HCT116 (cell line): Measurements from ENCODE around the gene MAGI3. TPM values are rescaled to one million over a fixed set of nuclear protein-coding genes. Genes with fewer than 3 reads are reported as not detected.
"Not testable (repeated sequence)": the region's sequence is repeated elsewhere in the genome, so short reads cannot be mapped to it uniquely, and the experiment has no call there.

Source experiments
- ATAC-seq: fragments of 200-7000 bp; cut with Tn5 transposase; 2 replicates; pipeline ENCODE4 v1.9.1; 2020; ENCODE audit warnings: mild to moderate bottlenecking, moderate library complexity
- BruUV-seq: library from RNA; stranded (reverse); fragments of 400-500 nt; replicated peaks from 2 replicates; lab custom pipeline; 2021; lab: Mats Ljungman, UMichigan
- CTCF ChIA-PET: fragments of 300-600 bp; sonication (Branson Sonifier 250); formaldehyde crosslinking; loops from one replicate; lab custom pipeline; 2021; ENCODE audit warnings: antibody characterized with exemption; lab: Charles Lee
- POLR2A ChIA-PET: fragments of 300-600, 350-600 bp; sonication (Branson Sonifier 250); formaldehyde crosslinking; loops from one replicate; lab custom pipeline; 2021; ENCODE audit warnings: antibody characterized with exemption; lab: Charles Lee
- RAD21 ChIA-PET, 2 experiments: fragments of 300-600 bp; sonication (Branson Sonifier 250); formaldehyde crosslinking; loops; one replicate each; lab custom pipeline; 2023; ENCODE audit warnings: low total read pairs in 2 of 2; ENCODE audit not compliant: uncharacterized antibody in 2 of 2, unreplicated experiment in 2 of 2, low non-redundant PET in 1 of 2; lab: Charles Lee
- DNase-seq: peaks from one replicate; pipeline ENCODE4 v3.0.0-alpha.2; 2010; ENCODE audit warnings: low read depth, low spot score
- H2AFZ ChIP-seq: fragments of 200-600 bp; shearing (Covaris generic), sonication (generic); 2 replicates; pipeline ENCODE4 v1.6.1; 2017; ENCODE audit warnings: low read depth, mixed run types, mixed read lengths, antibody characterized with exemption, low read length; ENCODE audit not compliant: poor library complexity, severe bottlenecking
- H3K27ac ChIP-seq: 2 replicates; pipeline ENCODE4 v1.5.1; 2012; ENCODE audit warnings: low read depth, low read length
- H3K27me3 ChIP-seq: fragments of 200-600 bp; sonication (generic); 2 replicates; pipeline ENCODE4 v1.6.1; 2016; ENCODE audit warnings: mixed run types, low read length, mixed read lengths; ENCODE audit not compliant: insufficient read depth
- H3K36me3 ChIP-seq, 2 experiments: fragments of 200-500 bp in 1 of 2; fragments of 200-600 bp in 1 of 2; sonication (Bioruptor generic) in 1 of 2; sonication (generic) in 1 of 2; 2 replicates each; pipeline versions ENCODE4 v1.5.1 to v1.6.1; 2014 to 2016; ENCODE audit warnings: low read length in 2 of 2, inconsistent platforms in 1 of 2, mixed read lengths in 1 of 2, mixed run types in 1 of 2; ENCODE audit not compliant: insufficient read depth in 2 of 2, control insufficient read depth in 1 of 2
- H3K4me1 ChIP-seq, 2 experiments: fragments of 200-600 bp in 1 of 2; sonication (generic) in 1 of 2; 2 replicates each; pipeline versions ENCODE4 v1.5.1 to v1.6.1; 2012 to 2017; ENCODE audit warnings: low read length in 2 of 2, inconsistent platforms in 1 of 2, mild to moderate bottlenecking in 1 of 2, mixed read lengths in 1 of 2, mixed run types in 1 of 2, moderate library complexity in 1 of 2; ENCODE audit not compliant: insufficient read depth in 2 of 2, control insufficient read depth in 1 of 2
- H3K4me2 ChIP-seq: fragments of 200-600 bp; sonication (generic); 2 replicates; pipeline ENCODE4 v1.6.1; 2017; ENCODE audit warnings: mixed run types, low read length, mixed read lengths
- H3K4me3 ChIP-seq, 2 experiments: fragments of 200-600 bp in 1 of 2; sonication (generic) in 1 of 2; replicated peaks in 1 of 2; 2 replicates each; pipeline ENCODE4 v1.5.1; 2011 to 2016; ENCODE audit warnings: low read length in 2 of 2, control low read depth in 1 of 2, low read depth in 1 of 2, mild to moderate bottlenecking in 1 of 2, mixed read lengths in 1 of 2, mixed run types in 1 of 2
- H3K79me2 ChIP-seq: fragments of 200-600 bp; sonication (generic); 2 replicates; pipeline ENCODE4 v1.6.1; 2017; ENCODE audit warnings: mild to moderate bottlenecking, mixed run types, low read length, moderate library complexity, mixed read lengths; ENCODE audit not compliant: insufficient read depth
- H3K9ac ChIP-seq: fragments of 200-600 bp; sonication (generic); 2 replicates; pipeline ENCODE4 v1.6.1; 2016; ENCODE audit warnings: low read length, mixed read lengths
- H3K9me2 ChIP-seq: fragments of 200-600 bp; sonication (generic), shearing (Covaris generic); 2 replicates; pipeline ENCODE4 v1.6.1; 2017; ENCODE audit warnings: mixed run types, mild to moderate bottlenecking, moderate library complexity; ENCODE audit not compliant: insufficient read depth
- H3K9me3 ChIP-seq, 2 experiments: fragments of 200-500 bp in 1 of 2; fragments of 200-600 bp in 1 of 2; sonication (Bioruptor generic) in 1 of 2; sonication (generic) in 1 of 2; 2 replicates each; pipeline ENCODE4 v1.6.1; 2014 to 2017; ENCODE audit warnings: low read length in 2 of 2, mixed read lengths in 2 of 2, inconsistent platforms in 1 of 2, low read depth in 1 of 2, mild to moderate bottlenecking in 1 of 2, mixed run types in 1 of 2, moderate library complexity in 1 of 2; ENCODE audit not compliant: control insufficient read depth in 1 of 2, insufficient read depth in 1 of 2
- H4K20me1 ChIP-seq: fragments of 200-600 bp; sonication (generic), shearing (Covaris generic); 2 replicates; pipeline ENCODE4 v1.6.1; 2017; ENCODE audit warnings: mixed run types, mild to moderate bottlenecking, moderate library complexity; ENCODE audit not compliant: insufficient read depth
- ELF1 ChIP-seq: IDR thresholded peaks from 2 replicates; pipeline ENCODE4 v1.6.1; 2012; ENCODE audit warnings: low read depth, borderline replicate concordance
- JUND ChIP-seq: IDR thresholded peaks from 2 replicates; pipeline ENCODE4 v1.6.1; 2012
- POLR2AphosphoS5 ChIP-seq: IDR thresholded peaks from 2 replicates; pipeline ENCODE4 v1.6.1; 2011; ENCODE audit warnings: mild to moderate bottlenecking, low read depth, low read length, moderate library complexity
- RAD21 ChIP-seq: IDR thresholded peaks from 2 replicates; pipeline ENCODE4 v1.6.1; 2012; ENCODE audit warnings: low read depth, mild to moderate bottlenecking
- ZNF274 ChIP-seq: fragments of 200-500 bp; sonication (Bioruptor generic); IDR thresholded peaks from 2 replicates; pipeline ENCODE4 v1.6.1; 2014; ENCODE audit warnings: mild to moderate bottlenecking, low read depth, low read length, inconsistent platforms
- intact Hi-C: fragments of 100-400 bp; cut with micrococcal nuclease; formaldehyde crosslinking; loops from 2 replicates; pipeline ENCODE4 v1.10.0; 2022
- total RNA-seq: library from RNA; stranded (reverse); gene quantifications from one replicate; pipeline ENCODE4 v1.2.1, GENCODE V29; 2021; ENCODE audit not compliant: unreplicated experiment
- TF ChIP-seq, protein P1 (sequence below): IDR thresholded peaks from 2 replicates; pipeline ENCODE4 v1.6.1; 2011; ENCODE audit warnings: mild to moderate bottlenecking, low read length, moderate library complexity; ENCODE audit not compliant: insufficient replicate concordance; ENCODE audit errors: extremely low read depth
- TF ChIP-seq, protein P2 (sequence below): IDR thresholded peaks from 2 replicates; pipeline ENCODE4 v1.6.1; 2012
- TF ChIP-seq, protein P3 (sequence below), 3 experiments: fragments of 200-600 bp in 1 of 3; sonication (generic) in 1 of 3; IDR thresholded peaks in 2 of 3; conservative IDR thresholded peaks in 1 of 3; 2 replicates each; pipeline ENCODE4 v1.5.1; 2012 to 2017; ENCODE audit warnings: low read depth in 2 of 3, low read length in 2 of 3, antibody characterized with exemption in 1 of 3, borderline replicate concordance in 1 of 3, control low read depth in 1 of 3, mild to moderate bottlenecking in 1 of 3, mixed read lengths in 1 of 3, mixed run types in 1 of 3, moderate library complexity in 1 of 3; ENCODE audit not compliant: insufficient read depth in 1 of 3

Gene MAGI3
- total RNA-seq, 1 experiment from 2014 or later: 11.8 TPM

DNA sequence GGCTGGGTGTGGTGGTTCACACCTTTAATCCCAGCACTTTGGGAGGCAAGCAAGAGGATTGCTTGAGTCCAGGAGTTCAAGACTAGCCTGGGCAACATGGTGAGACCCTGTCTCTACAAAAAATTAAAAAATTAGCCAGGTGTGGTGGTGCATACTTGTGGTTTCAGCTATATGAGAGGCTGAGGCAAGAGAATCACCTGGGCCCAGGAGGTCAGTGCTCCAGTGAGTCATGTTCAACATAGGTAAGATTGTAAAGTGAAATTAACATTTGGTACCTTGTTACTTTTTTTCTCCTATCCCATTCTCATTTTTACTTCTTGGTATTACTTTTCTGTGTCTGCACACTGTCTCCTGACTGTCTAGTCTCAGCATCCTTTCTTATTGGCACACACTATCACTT, 19.0 kb downstream of the MAGI3 start:
- ATAC-seq: peak; percentile 68
- Histone ChIP-seq H3K4me2 (peak overlapping the region; percentile 42), H3K27ac (no peak overlapping the region), H3K9me3 (no peaks in the 10 kb centered on the region), H3K4me1 (peaks cover 7 to 11% of the 10 kb centered on the region in 2 experiments; a peak in 3 of 4 replicates), H3K79me2 (peaks cover 4% of the 10 kb centered on the region), H3K9me2 (no peaks in the 10 kb centered on the region), H3K36me3 (no peaks in the 10 kb centered on the region), H4K20me1 (no peaks in the 10 kb centered on the region), H3K4me3 (no peak overlapping the region), H3K9ac (no peak overlapping the region), H2AFZ (no peak overlapping the region), H3K27me3 (no peaks in the 10 kb centered on the region)
- CTCF ChIA-PET: no interaction called here
- TF ChIP-seq POLR2AphosphoS5 (no peak), RAD21 (no peak), ELF1 (no peak), ZNF274 (no peak), JUND (0 out of 2 replicates have a peak, but pooled peaks have one; percentile 15)
- TF ChIP-seq, protein P1, sequence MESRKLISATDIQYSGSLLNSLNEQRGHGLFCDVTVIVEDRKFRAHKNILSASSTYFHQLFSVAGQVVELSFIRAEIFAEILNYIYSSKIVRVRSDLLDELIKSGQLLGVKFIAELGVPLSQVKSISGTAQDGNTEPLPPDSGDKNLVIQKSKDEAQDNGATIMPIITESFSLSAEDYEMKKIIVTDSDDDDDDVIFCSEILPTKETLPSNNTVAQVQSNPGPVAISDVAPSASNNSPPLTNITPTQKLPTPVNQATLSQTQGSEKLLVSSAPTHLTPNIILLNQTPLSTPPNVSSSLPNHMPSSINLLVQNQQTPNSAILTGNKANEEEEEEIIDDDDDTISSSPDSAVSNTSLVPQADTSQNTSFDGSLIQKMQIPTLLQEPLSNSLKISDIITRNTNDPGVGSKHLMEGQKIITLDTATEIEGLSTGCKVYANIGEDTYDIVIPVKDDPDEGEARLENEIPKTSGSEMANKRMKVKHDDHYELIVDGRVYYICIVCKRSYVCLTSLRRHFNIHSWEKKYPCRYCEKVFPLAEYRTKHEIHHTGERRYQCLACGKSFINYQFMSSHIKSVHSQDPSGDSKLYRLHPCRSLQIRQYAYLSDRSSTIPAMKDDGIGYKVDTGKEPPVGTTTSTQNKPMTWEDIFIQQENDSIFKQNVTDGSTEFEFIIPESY: no peak
- TF ChIP-seq, protein P2, sequence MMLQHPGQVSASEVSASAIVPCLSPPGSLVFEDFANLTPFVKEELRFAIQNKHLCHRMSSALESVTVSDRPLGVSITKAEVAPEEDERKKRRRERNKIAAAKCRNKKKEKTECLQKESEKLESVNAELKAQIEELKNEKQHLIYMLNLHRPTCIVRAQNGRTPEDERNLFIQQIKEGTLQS: no peak
- TF ChIP-seq, protein P3, sequence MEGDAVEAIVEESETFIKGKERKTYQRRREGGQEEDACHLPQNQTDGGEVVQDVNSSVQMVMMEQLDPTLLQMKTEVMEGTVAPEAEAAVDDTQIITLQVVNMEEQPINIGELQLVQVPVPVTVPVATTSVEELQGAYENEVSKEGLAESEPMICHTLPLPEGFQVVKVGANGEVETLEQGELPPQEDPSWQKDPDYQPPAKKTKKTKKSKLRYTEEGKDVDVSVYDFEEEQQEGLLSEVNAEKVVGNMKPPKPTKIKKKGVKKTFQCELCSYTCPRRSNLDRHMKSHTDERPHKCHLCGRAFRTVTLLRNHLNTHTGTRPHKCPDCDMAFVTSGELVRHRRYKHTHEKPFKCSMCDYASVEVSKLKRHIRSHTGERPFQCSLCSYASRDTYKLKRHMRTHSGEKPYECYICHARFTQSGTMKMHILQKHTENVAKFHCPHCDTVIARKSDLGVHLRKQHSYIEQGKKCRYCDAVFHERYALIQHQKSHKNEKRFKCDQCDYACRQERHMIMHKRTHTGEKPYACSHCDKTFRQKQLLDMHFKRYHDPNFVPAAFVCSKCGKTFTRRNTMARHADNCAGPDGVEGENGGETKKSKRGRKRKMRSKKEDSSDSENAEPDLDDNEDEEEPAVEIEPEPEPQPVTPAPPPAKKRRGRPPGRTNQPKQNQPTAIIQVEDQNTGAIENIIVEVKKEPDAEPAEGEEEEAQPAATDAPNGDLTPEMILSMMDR (IDR thresholded peaks at IDR 0.05 in 2 of 3, conservative IDR thresholded peaks at IDR 0.05 in 1 of 3; ENCODE audit: borderline replicate concordance in 1 of 3, insufficient read depth in 1 of 3, low read depth in 2 of 3, low read length in 2 of 3): no peak
- RAD21 ChIA-PET: no interaction called here
- DNase-seq: no peak
- POLR2A ChIA-PET: no interaction called here
- no TSS peak for BruUV-seq
- intact Hi-C loops: no loop called here

DNA sequence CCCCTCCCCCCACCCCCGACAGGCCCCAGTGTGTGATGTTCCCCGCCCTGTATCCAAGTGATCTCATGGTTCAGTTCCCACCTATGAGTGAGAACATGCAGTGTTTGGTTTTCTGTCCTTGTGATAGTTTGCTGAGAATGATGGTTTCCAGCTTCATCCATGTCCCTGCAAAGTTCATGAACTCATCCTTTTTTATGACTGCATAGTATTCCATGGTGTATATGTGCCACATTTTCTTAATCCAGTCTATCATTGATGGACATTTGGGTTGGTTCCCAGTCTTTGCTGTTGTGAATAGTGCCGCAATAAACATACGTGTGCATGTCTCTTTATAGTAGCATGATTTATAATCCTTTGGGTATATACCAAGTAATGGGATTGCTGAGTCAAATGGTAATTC, 21.7 kb downstream of the MAGI3 start:
- H3K79me2 ChIP-seq, RAD21 ChIA-PET, H4K20me1 ChIP-seq, H3K27ac ChIP-seq, H2AFZ ChIP-seq, CTCF ChIA-PET, H3K9me2 ChIP-seq, ATAC-seq, H3K4me2 ChIP-seq, BruUV-seq, H3K36me3 ChIP-seq, DNase-seq, H3K9me3 ChIP-seq, intact Hi-C loops, H3K27me3 ChIP-seq, H3K9ac ChIP-seq, POLR2A ChIA-PET, H3K4me3 ChIP-seq: not testable (repeated sequence)
- H3K4me1 ChIP-seq: peaks cover 7 to 11% of the 10 kb centered on the region in 2 experiments; a peak in 3 of 4 replicates
